Central memory CD8-positive, alpha-beta T cell (primary cell): ENCODE measurements around the gene CMTM4.
"Not testable (repeated sequence)": the region's sequence is repeated elsewhere in the genome, so short reads cannot be mapped to it uniquely, and the experiment has no call there.

Experiments used
- ATAC-seq: fragments of 150-1000 bp; cut with Tn5 transposase; replicated peaks from 2 replicates; pipeline ENCODE4 v1.10.0; 2022; ENCODE audit warnings: mild to moderate bottlenecking, moderate FRiP score, moderate number of reproducible peaks; ENCODE audit not compliant: poor library complexity, severe bottlenecking; ENCODE audit errors: extremely low read depth
- DNase-seq, 2 donors: peaks; one replicate each; pipeline ENCODE4 v3.0.0; 2021; ENCODE audit warnings: low spot score in 2 of 2
- H3K27ac Mint-ChIP-seq: one replicate; pipeline ENCODE4 v1.8.0; 2022; ENCODE audit warnings: low read depth, mild to moderate bottlenecking, moderate library complexity, mixed read lengths
- H3K27me3 Mint-ChIP-seq: one replicate; pipeline ENCODE4 v1.8.0; 2022; ENCODE audit warnings: mixed read lengths
- H3K36me3 Mint-ChIP-seq: one replicate; pipeline ENCODE4 v1.8.0; 2022; ENCODE audit warnings: mild to moderate bottlenecking, moderate library complexity, mixed read lengths; ENCODE audit not compliant: insufficient read depth
- H3K4me1 Mint-ChIP-seq: one replicate; pipeline ENCODE4 v1.8.0; 2022; ENCODE audit warnings: mixed read lengths
- H3K4me3 Mint-ChIP-seq: one replicate; pipeline ENCODE4 v1.8.0; 2022; ENCODE audit warnings: mild to moderate bottlenecking, moderate library complexity, mixed read lengths
- H3K9me3 Mint-ChIP-seq: one replicate; pipeline ENCODE4 v1.8.0; 2022; ENCODE audit warnings: mixed read lengths

Gene CMTM4

DNA sequence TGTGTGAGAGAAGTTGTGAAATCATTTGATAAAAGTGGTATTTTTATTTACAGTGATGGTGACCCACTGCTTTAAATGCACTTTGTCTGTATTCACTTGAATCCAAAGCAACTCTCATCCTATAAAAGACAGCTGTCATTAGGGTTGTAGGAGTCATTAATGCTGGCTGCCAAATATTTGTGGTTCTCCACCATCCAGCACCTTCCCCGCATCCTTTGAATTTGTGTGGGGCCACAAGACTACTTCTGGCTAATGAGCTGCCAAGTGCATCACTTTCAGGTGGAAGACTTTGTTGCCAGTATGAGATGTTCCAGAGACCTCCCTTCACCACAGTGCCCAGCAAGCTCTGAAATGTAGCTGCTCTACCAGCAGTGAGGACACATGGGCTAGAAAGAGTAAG is 48.7 kb downstream of the CMTM4 start:
- H3K36me3 Mint-ChIP-seq, result peaks cover 5% of the 10 kb centered on the region

GRCh38 chr16:66641387-66641786 is 55.2 kb downstream of the CMTM4 start:
- Mint-ChIP-seq H3K36me3 (no peaks in the 10 kb centered on the region), H3K4me3 (no peak overlapping the region), H3K9me3 (no peaks in the 10 kb centered on the region), H3K27me3 (peaks cover 21% of the 10 kb centered on the region), H3K27ac (no peak overlapping the region), H3K4me1 (no peaks in the 10 kb centered on the region)
- ATAC-seq (no peak), DNase-seq (no peak)

More for the DNA sequence above, 48.7 kb downstream of the CMTM4 start:
- Mint-ChIP-seq H3K9me3 (no peaks in the 10 kb centered on the region), H3K4me3 (no peak overlapping the region), H3K27me3 (no peaks in the 10 kb centered on the region), H3K4me1 (peaks cover 10% of the 10 kb centered on the region), H3K27ac (no peak overlapping the region)
- no peak for DNase-seq
- no peak for ATAC-seq

GRCh38 chr16:66640724-66641314 is 55.7 kb downstream of the CMTM4 start:
- Mint-ChIP-seq H3K27me3 (peaks cover 21% of the 10 kb centered on the region), H3K4me1 (no peaks in the 10 kb centered on the region), H3K27ac (no peak overlapping the region), H3K9me3 (no peaks in the 10 kb centered on the region), H3K4me3 (no peak overlapping the region), H3K36me3 (no peaks in the 10 kb centered on the region)
- DNase-seq (no peak), ATAC-seq (no peak)

DNA sequence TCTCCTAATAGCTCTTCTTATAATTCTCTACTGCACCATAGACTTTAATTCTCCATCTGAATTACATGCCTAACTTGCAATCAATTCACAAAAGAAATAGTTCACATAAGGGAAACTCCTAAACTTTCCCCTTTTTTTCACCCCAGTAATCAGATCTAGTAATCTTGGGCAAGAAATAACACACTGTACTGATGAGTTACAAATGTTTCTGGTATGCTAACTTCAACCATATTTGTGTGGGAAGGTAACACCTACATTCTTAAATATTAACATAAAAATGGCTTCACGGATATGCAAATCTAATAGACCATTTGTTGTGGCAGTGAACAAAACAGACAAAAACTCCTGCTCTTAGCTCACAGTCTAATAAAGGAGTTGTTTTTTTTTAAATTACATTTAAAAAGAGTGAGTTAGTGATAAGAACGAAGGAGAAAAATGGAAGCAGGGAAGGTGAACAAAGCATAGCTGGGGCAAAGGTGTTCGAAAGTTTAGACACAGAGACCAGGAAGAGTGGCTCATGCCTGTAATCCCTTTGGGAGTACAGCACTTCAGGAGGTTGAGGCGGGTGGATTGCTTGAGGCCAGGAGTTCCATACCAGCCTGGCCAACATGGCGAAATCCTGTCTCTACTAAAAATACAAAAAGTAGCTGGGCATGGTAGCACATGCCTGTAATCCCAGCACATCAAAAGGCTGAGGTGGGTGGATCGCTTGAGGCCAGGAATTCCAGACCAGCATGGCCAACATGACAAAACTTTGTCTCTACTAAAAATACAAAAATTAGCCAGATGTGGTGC is 57.3 kb downstream of the CMTM4 start:
- no peaks in the 10 kb centered on the region for H3K9me3 Mint-ChIP-seq
- H3K36me3 Mint-ChIP-seq, result no peaks in the 10 kb centered on the region
- H3K4me3 Mint-ChIP-seq, result no peak overlapping the region
- ATAC-seq (no peak), DNase-seq (no peak)
- peaks cover 21% of the 10 kb centered on the region for H3K27me3 Mint-ChIP-seq
- H3K27ac Mint-ChIP-seq, result no peak overlapping the region
- H3K4me1 Mint-ChIP-seq, result no peaks in the 10 kb centered on the region

GRCh38 chr16:66637806-66638205 is 58.7 kb downstream of the CMTM4 start:
- Mint-ChIP-seq H3K27me3 (peaks cover 21% of the 10 kb centered on the region), H3K9me3 (no peaks in the 10 kb centered on the region), H3K4me3 (no peak overlapping the region), H3K27ac (no peak overlapping the region), H3K4me1 (no peaks in the 10 kb centered on the region), H3K36me3 (no peaks in the 10 kb centered on the region)
- ATAC-seq (no peak), DNase-seq (no peak)

- ATAC-seq, result no peak
Measured at GRCh38 chr16:66636199-66636598, 60.3 kb downstream of the CMTM4 start.

DNA sequence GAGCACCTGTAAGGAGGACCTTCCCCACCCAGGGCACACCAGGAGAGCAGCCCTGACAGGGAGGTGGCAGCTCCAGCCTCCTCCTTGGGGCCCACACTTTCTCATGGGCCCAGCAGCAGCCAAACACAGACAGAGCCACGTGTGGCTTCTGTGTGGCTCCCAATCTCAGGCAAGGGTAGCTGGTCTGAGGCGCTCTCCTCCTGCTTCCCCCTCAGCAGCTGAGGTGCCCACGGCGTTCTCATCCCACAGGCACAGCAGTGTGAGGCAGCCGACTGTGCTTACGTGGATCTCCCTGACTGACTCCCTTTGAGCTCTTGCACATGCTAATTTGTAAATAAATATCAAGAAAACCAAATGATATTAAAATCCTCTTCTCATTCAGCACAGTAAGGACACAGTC is 61.1 kb downstream of the CMTM4 start:
- Mint-ChIP-seq H3K9me3 (no peaks in the 10 kb centered on the region), H3K4me1 (no peaks in the 10 kb centered on the region), H3K27me3 (peaks cover 14% of the 10 kb centered on the region), H3K4me3 (no peak overlapping the region), H3K36me3 (peaks cover 2% of the 10 kb centered on the region), H3K27ac (no peak overlapping the region)
- DNase-seq (no peak), ATAC-seq (no peak)

More at GRCh38 chr16:66636199-66636598, 60.3 kb downstream of the CMTM4 start:
- Mint-ChIP-seq H3K36me3 (peaks cover 2% of the 10 kb centered on the region), H3K4me3 (no peak overlapping the region), H3K4me1 (no peaks in the 10 kb centered on the region), H3K27ac (no peak overlapping the region), H3K27me3 (peaks cover 21% of the 10 kb centered on the region), H3K9me3 (no peaks in the 10 kb centered on the region)
- no peak for DNase-seq

DNA sequence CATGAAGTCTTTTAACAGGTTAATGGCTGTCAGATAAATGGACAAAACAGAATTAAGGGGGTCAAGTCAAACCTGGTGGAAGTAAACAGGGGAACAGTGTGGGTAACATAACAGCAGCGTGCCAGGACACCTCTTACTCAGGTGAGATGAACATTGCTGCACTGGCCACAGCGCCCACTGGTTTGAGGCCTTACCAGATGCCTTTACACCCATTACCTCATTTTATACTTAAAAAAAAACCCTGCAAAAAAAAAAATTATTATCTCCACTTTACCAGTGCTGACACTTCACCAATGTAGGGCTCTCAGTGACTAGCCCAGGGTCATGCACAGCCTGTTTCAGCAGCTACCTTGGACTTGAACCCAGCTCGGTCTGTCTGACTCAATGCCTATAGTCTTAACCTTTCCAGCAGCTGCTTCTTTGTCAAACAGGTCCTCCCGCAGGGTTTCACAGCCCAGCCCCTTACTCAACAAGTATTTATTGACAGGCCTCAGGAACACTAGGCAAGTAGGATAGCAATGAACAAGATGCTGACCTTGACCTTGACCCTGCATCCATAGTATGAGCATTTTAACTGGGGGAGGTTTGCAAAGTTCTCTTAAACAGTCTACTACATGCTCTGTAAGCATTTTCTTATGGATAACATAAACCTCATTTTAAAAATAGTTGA is 61.9 kb downstream of the CMTM4 start:
- H3K36me3 Mint-ChIP-seq, result peaks cover 2% of the 10 kb centered on the region
- H3K27ac Mint-ChIP-seq, result no peak overlapping the region
- peaks cover 11% of the 10 kb centered on the region for H3K27me3 Mint-ChIP-seq
- DNase-seq, result no peak
- ATAC-seq, result no peak
- no peaks in the 10 kb centered on the region for H3K4me1 Mint-ChIP-seq
- H3K4me3 Mint-ChIP-seq, result no peak overlapping the region
- no peaks in the 10 kb centered on the region for H3K9me3 Mint-ChIP-seq

- not testable (repeated sequence) for H3K36me3 Mint-ChIP-seq, ATAC-seq, H3K4me3 Mint-ChIP-seq, H3K27me3 Mint-ChIP-seq, H3K4me1 Mint-ChIP-seq, H3K27ac Mint-ChIP-seq, DNase-seq, H3K9me3 Mint-ChIP-seq
Measured at GRCh38 chr16:66631558-66631957, 65.0 kb downstream of the CMTM4 start.

DNA sequence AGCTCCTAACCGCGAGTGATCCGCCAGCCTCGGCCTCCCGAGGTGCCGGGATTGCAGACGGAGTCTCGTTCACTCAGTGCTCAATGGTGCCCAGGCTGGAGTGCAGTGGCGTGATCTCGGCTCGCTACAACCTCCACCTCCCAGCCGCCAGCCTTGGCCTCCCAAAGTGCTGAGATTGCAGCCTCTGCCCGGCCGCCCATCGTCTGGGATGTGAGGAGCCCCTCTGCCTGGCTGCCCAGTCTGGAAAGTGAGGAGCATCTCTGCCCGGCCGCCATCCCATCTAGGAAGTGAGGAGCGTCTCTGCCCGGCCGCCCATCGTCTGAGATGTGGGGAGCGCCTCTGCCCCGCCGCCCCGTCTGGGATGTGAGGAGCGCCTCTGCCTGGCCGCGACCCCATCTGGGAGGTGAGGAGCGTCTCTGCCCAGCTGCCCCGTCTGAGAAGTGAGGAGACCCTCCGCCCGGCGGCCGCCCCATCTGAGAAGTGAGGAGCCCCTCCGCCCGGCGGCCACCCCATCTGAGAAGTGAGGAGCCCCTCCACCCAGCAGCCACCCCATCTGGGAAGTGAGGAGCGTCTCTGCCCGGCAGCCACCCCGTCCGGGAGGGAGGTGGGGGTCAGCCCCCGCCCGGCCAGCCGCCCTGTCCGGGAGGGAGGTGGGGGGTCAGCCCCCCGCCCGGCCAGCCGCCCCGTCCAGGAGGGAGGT is 65.8 kb downstream of the CMTM4 start:
- H3K4me1 Mint-ChIP-seq, H3K9me3 Mint-ChIP-seq, H3K27ac Mint-ChIP-seq, H3K27me3 Mint-ChIP-seq, DNase-seq, ATAC-seq, H3K36me3 Mint-ChIP-seq, H3K4me3 Mint-ChIP-seq: not testable (repeated sequence)

GRCh38 chr16:66629856-66630255 is 66.7 kb downstream of the CMTM4 start:
- H3K4me3 Mint-ChIP-seq, result no peak overlapping the region
- no peak for ATAC-seq
- peaks cover 2% of the 10 kb centered on the region for H3K36me3 Mint-ChIP-seq
- H3K9me3 Mint-ChIP-seq, result no peaks in the 10 kb centered on the region
- no peaks in the 10 kb centered on the region for H3K4me1 Mint-ChIP-seq
- no peak for DNase-seq
- H3K27ac Mint-ChIP-seq, result no peak overlapping the region
- H3K27me3 Mint-ChIP-seq, result no peaks in the 10 kb centered on the region

- H3K4me3 Mint-ChIP-seq, ATAC-seq, H3K36me3 Mint-ChIP-seq, H3K27ac Mint-ChIP-seq, H3K4me1 Mint-ChIP-seq, DNase-seq, H3K27me3 Mint-ChIP-seq, H3K9me3 Mint-ChIP-seq: not testable (repeated sequence)
Measured at GRCh38 chr16:66627611-66628378, 68.7 kb downstream of the CMTM4 start.
